NB4 (cell line): Measurements from ENCODE around the gene TNKS2.

ENCODE experiments used
- DNase-seq: peaks from one replicate; pipeline ENCODE4 v3.0.0; 2010; ENCODE audit warnings: low read depth
- H3K4me3 ChIP-seq: one replicate; pipeline ENCODE4 v1.5.1; 2011; ENCODE audit warnings: mild to moderate bottlenecking, low read depth, low read length, moderate library complexity
- MAX ChIP-seq: IDR thresholded peaks from 2 replicates; pipeline ENCODE4 v1.6.1; 2011; ENCODE audit warnings: low read depth, low read length
- MYC ChIP-seq: IDR thresholded peaks from 2 replicates; pipeline ENCODE4 v1.6.1; 2011; ENCODE audit warnings: low read depth, low read length
- POLR2A ChIP-seq: IDR thresholded peaks from 2 replicates; pipeline ENCODE4 v1.6.1; 2011; ENCODE audit warnings: mild to moderate bottlenecking; ENCODE audit not compliant: insufficient read length; ENCODE audit errors: extremely low read depth
- TF ChIP-seq, protein P1 (sequence below): IDR thresholded peaks from one replicate; pipeline ENCODE4 v1.5.1; 2012; ENCODE audit warnings: low read depth, low read length

The TNKS2 gene

DNA sequence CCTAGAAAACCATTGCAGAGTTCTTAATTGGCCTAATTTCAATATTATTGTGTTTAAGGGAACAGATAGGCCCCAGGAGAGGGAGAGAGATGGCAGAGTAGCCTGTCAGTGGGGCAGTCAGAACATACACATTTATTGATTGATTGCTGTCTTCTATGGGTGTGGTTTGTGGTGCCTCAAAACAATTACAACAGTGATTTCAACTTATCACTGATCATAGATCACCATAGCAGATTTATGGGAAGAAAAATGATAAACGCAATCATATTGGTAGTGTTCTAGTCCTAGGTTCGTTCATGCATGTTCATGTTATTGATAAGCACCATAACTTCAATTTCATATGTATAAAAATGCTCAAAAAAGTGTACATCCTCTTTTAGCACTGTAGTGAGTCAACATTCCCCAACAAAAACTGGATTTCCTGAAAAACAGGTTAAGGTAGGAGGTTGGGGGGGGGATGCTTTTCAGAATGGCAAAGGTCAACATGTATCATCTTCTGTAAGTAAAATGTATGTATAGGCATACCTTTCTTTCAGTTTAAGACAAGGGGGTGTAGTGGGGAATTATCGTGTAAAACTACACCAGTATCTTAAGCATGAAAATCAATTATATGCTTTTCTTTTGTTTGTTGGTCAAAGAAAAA is 1.1 kb upstream of the TNKS2 start:
- DNase-seq: peak; percentile 7
- TF ChIP-seq, protein P1, sequence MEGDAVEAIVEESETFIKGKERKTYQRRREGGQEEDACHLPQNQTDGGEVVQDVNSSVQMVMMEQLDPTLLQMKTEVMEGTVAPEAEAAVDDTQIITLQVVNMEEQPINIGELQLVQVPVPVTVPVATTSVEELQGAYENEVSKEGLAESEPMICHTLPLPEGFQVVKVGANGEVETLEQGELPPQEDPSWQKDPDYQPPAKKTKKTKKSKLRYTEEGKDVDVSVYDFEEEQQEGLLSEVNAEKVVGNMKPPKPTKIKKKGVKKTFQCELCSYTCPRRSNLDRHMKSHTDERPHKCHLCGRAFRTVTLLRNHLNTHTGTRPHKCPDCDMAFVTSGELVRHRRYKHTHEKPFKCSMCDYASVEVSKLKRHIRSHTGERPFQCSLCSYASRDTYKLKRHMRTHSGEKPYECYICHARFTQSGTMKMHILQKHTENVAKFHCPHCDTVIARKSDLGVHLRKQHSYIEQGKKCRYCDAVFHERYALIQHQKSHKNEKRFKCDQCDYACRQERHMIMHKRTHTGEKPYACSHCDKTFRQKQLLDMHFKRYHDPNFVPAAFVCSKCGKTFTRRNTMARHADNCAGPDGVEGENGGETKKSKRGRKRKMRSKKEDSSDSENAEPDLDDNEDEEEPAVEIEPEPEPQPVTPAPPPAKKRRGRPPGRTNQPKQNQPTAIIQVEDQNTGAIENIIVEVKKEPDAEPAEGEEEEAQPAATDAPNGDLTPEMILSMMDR: no peak
- no peak for TF ChIP-seq MAX
- TF ChIP-seq POLR2A: no peak
- no peak for TF ChIP-seq MYC
- peak overlapping the region; percentile 93 for H3K4me3 ChIP-seq

- DNase-seq: peak; percentile 83
- peak overlapping the region; percentile 95 for H3K4me3 ChIP-seq
- TF ChIP-seq POLR2A (no peak), MYC (no peak), MAX (no peak)
- TF ChIP-seq, protein P1: no peak
Measured at GRCh38 chr10:91798649-91799611, 704 bp downstream of the TNKS2 start.

GRCh38 chr10:91799612-91799975 is 1.4 kb downstream of the TNKS2 start:
- H3K4me3 ChIP-seq: peak overlapping the region; percentile 95
- DNase-seq: no peak
- no peak for TF ChIP-seq MAX
- no peak for TF ChIP-seq MYC
- TF ChIP-seq POLR2A: no peak
- TF ChIP-seq, protein P1: no peak

DNA sequence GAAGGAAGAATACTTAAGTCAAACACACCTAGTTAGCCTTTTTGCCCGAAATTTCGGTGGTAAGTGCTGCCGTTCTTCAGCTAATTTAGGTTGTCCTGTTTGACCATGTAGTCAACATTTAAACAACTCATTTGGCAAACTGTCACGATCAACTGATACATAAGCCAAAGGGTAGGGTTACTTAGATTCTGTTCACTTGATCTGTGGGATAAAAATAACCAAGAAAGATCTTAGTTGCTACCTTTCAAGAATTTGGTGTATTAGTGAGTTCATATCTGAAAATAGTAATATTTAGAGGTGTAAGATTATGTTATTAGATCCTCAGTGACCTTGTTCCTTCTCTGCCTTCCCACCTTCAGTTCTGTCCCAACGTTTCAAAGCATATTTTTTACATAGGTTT is 2.0 kb downstream of the TNKS2 start:
- H3K4me3 ChIP-seq: peak overlapping the region; percentile 95
- TF ChIP-seq MAX (no peak), MYC (no peak), POLR2A (no peak)
- TF ChIP-seq, protein P1: no peak
- no peak for DNase-seq

DNA sequence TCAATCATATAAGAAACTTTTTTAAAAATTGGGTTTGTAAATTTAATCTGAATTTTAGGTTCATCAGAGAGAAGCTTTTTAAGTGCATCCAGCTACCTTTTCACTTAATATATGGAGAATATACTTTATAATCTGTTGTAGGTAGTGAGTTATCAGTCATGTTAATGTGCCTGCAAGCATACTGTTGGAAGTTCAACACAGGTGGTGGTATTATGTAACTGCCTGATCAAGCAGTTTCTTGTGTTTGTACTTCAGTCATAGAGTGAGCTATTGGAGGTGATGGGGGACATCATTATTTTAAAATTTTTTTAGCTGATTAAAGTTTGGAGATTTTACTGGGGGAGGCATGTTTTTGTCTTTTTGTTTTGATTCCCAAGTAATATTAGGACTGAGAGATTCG is 2.5 kb downstream of the TNKS2 start:
- peak; percentile 18 for DNase-seq
- peak overlapping the region; percentile 95 for H3K4me3 ChIP-seq
- TF ChIP-seq MYC (no peak), POLR2A (no peak), MAX (no peak)
- TF ChIP-seq, protein P1: no peak
